T47D (cell line): Measurements from ENCODE around the gene HLF.

Source experiments
- DNase-seq, 2 experiments: peaks; one replicate each; pipeline versions ENCODE4 v3.0.0 to v3.0.0-alpha.2; 2011 to 2012; ENCODE audit warnings: low read depth in 1 of 2, low spot score in 1 of 2
- JUND ChIP-seq: IDR thresholded peaks from 2 replicates; pipeline ENCODE4 v1.6.1; 2012; ENCODE audit warnings: low read depth
- in situ Hi-C: cut with HindIII; loops from 2 replicates; pipeline ENCODE4 v1.10.0; 2016; ENCODE audit warnings: low sequenced_read_pairs, low pct_unique_long_range_greater_than_20kb

The HLF gene

GRCh38 chr17:55282741-55283140 is 18.0 kb downstream of the HLF start:
- no peak for TF ChIP-seq JUND
- DNase-seq, result no peak
- in situ Hi-C loops, result no loop called here

- DNase-seq, result no peak
- in situ Hi-C loops, result no loop called here
- no peak for TF ChIP-seq JUND
Measured at GRCh38 chr17:55283256-55283965, 18.7 kb downstream of the HLF start.

- DNase-seq, result peak in 1 of 2 experiments; percentile 35
- TF ChIP-seq JUND, result no peak
- in situ Hi-C loops, result no loop called here
Measured at GRCh38 chr17:55284001-55284884, 19.5 kb downstream of the HLF start.

GRCh38 chr17:55284944-55285339 is 20.2 kb downstream of the HLF start:
- no peak for TF ChIP-seq JUND
- DNase-seq, result no peak
- in situ Hi-C loops, result no loop called here

DNA sequence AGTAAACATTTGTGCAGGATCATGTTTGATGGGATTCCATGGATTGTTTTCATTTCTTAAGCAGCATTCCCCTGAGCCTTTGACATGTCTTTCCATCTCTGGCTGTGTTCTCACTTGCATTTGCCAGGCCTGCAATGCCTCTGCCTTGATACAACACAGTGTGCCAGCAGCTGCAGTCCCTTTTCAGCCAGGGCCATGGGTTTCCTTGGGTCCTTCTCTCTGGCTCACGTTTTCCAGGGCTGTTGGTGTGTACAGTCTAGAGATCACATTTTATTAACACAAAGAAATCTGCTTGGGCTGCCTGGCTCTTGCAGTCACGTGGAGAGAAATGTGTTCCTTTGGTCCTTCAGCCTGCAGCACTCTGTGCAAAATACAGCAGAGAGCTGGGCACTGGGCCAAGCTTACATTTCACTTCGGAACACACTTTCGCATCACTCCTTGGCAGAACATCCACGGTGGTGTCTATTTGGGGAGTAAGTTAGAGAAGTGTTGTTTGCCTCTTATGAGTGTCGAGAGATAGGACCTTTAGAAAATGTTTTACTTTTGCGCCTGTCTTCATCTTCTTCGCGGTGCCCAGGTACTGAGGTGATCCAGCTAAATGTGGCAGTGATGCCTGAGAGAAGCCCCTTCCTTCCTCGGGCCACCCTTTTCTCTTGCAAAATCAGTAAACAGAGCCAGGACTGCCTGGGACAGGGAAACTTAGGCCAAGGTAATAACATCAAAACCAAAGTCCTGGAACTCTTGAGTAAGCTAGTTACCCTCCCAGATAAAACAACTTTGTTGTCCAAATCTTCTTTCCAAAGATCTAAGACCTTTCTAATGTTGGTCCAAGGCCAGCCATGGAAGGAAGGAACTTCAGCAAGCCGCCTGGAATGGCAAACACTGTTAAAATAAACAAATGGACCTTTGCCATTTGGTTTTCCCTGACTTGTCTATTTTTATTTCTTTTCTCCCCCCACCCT is 20.9 kb downstream of the HLF start:
- peak; percentile 37 to 94 for DNase-seq
- TF ChIP-seq JUND, result peak; percentile 23; the same call in 1 of the 2 replicates
- in situ Hi-C loops, result no loop called here

DNA sequence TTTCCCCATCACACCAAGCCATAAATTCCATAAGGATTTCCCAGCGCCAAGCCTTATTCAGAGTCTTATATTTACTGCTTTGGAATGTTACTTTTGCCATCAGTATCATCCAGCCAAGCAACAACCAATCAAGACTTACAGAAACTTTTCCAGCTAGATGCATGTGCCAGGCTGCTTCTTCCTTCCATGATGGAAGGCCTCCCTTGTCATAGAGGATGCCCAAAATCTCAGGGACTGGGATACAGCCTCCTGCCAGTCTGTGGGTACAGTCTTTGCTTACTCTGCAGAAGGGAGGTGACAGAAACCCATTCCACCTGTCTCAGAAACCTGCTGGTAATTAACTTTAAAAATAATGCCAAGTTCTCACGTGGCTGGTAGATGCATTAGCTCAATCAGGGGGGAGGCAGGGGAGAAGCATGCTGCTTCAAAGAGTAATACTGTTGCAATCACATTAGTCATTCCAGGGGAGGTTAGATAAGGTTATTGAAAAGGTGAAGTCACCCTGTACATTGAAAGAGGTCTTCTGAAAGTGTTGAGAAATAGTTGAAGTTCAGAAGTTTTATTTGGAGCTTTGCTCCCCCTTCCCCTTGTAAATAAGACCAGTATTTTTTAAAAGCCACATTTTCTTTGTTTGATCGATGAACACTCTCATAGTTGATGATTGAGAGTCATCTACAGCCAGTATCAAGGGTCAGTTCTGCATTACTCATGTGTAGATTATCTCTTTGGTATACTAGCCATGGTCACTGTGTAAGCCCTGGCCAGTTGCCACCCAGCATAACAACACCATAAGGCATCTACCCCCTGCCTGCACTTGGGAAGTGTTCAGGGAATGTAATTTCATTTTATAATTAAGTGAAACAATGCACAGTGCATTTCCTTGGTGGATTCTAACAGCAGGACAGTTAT is 22.2 kb downstream of the HLF start:
- no peak for DNase-seq
- no peak for TF ChIP-seq JUND
- in situ Hi-C loops, result no loop called here

DNA sequence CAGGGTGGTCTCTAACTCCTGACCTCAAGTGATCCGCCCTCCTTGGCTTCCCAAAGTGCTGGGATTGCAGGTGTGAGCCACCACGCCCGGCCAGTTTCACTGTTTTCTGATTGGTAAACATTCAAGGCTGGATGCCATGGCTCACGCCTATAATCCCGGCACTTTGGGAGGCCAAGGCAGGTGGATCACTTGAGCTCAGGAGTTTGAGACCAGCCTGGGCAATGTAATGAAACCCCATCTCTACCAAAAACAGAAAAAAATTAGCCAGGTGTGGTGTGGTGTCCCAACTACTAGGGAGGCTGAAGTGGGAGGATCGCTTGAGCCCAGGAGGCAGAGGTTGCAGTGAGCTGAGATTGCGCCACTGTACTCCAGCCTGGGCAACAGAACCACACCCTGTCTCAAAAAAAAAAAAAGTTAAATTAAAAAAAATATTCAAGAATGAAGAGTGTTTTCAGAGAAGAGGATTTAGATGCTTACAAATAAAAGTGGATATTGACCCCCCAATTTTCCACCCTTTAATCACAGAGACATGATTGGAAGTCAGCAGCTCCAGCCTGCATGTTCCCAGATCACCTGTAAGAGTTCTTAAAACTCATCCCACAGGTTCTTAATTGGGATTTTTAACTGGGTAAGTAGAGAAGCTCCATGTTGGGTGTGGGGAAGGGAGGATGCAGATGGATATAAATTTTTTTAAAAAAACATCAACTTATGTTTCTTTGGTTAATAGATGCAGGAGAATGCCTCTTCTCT is 23.8 kb downstream of the HLF start:
- DNase-seq, result no peak
- in situ Hi-C loops, result no loop called here
- TF ChIP-seq JUND, result no peak

- no peak for TF ChIP-seq JUND
- no peak for DNase-seq
- in situ Hi-C loops, result no loop called here
Measured at GRCh38 chr17:55289106-55289446, 24.3 kb downstream of the HLF start.

DNA sequence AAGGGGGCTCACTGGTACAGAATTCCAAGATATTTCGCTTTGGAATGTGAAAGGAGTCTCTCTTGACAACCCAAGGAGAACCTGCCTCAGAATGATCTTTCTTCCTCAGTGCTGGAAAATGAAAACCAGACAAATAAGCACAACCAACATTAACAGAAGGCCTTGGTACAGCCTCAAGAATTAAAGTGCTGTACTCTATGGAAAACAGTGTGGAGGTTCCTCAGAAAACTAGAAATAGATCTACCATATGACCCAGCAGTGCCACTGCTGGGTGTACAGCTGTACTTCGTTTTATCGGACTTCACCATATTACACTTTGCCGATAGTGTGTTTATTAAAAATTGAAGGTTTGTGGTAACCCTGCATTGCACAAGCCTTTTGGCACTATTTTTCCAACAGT is 25.2 kb downstream of the HLF start:
- DNase-seq, result no peak
- no peak for TF ChIP-seq JUND
- in situ Hi-C loops, result no loop called here

- in situ Hi-C loops, result no loop called here
- no peak for DNase-seq
- TF ChIP-seq JUND, result no peak
Measured at GRCh38 chr17:55290492-55291113, 25.8 kb downstream of the HLF start.

DNA sequence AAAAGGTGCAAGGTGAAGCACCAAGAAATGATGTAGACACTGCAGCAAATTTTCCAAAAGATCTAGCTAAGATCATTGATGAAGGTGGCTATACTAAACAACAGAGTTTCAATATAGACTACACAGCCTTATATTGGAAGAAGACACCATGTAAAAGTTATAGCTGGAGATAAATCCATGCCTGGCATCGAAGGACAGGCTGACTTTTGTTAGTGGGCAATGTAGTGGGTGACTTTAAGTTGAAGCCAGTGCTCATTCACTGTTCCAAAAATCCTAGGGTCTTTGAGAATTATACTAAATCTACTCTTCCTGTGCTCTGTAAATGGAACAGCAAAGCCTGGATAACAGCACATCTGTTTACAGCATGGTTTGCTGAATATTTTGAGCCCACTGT is 26.4 kb downstream of the HLF start:
- DNase-seq, result no peak
- in situ Hi-C loops, result no loop called here
- TF ChIP-seq JUND, result no peak
